NCI-H2196 (cell line): Measurements from ENCODE around the gene CDK6.

Experiments
- DNase-seq: peaks from one replicate; lab custom pipeline; 2025; ENCODE audit not compliant: unreplicated experiment; lab: John Stamatoyannopoulos, UW

Gene CDK6

GRCh38 chr7:92631067-92631849, 205.1 kb downstream of the CDK6 start:
- DNase-seq: no peak

DNA sequence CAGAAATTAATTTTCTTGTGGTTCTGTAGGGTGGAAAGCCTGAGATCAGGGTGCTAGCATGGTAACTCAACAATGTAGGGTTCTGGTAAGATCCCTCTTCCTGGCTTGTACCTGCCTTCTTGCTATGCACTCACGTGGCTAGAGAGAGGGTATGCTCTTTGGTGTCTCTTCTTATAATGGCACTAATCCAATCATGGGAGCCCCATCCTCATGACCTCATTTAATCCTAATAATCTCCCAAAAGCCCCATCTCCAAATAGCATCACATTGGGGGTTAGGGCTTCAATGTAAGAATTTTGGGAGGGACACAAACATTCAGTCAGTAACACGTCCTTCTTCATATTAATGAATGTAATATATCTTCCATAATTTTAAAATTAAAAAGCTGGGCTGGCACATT, 206.6 kb downstream of the CDK6 start:
- no peak for DNase-seq

DNA sequence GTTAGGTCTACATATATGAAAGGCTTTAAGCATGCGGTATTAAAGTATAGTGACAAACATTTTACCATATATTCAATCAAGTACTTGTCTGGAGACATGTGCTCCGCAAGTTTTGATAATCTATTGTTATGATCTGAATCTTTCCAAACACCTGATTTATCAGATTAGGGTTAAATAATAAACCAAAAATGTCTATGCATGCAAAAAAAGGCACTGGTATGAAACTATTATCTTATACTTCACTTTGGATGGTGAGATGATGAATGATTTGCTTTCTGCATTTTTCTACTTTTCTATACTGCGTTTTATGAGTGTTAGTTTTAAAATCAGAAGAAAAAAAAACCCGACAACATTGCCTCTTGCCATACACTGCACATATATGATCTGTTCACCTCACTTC, 208.4 kb downstream of the CDK6 start:
- no peak for DNase-seq

DNA sequence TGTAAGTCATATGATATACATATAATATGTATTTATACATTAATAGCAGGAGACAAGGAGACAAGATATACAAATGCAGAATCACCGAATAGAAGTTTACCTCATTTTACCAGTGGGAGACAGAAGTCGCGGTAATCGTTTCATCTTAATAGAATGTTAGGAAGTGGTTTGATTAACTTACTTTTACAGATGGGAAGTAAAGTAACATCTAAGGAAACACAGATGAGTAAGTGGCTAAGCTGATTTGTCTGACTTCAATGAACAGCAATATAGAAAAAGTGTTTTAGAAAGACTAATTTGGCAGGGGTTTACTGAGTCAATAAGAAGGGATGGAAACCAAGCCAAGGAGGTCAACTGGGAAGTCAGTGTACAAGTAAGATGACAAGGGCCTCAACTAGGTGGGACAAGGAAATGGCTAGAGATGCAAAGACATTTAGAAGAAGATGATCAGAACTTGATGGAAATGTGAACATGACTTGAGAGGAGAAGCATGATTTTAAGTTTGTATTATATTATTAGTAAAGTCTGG, 210.0 kb downstream of the CDK6 start:
- DNase-seq: no peak

DNA sequence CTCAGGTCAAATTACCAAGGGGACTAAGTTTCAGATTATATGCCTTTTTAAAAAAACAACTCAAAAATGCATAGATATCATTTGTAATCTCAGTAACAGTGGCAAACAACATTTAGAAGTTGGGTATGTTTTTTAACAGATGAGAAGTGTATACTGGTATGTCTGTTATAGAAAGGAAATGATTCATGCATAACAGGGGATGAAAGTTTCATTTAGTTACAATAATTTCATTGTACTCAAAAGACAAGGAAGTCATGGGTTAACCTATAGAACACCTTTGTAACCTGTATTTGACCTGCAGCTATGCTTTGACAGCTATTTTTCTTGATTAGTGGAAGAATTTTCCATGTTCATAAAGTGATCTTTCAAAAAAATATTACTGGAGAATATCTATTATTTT, 210.8 kb downstream of the CDK6 start:
- no peak for DNase-seq

DNA sequence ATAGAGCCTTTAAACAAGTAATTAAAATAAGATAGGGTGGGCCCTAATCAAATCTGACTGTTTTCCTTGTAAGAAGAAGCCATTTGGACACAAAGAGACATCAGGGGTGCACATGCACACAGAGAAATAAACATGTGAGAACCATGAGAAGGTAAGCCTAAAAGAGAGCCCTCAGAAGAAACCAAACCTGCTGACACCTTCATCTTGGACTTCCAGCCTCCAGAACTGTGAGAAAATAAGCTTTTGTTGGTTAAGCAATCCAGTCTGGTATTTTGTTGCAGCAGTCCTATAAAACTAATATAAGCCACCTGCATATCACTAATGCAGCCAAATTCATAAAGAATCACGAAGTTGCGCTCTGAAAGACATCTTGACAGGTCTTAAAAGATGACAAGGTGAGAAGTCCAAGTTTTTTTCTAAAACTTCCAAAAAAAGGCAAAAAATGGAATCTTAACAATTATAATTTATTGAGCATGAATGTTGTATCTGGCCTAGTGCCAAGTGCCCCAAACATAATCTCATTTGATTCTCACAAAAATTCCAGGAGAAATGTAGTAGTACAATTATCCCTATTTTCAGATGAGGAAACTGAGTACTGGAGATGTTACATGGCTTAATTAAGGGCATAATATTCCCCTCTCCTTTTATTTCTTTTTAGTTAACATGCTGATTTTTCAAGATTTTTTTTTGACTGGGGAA, 211.9 kb downstream of the CDK6 start:
- no peak for DNase-seq

DNA sequence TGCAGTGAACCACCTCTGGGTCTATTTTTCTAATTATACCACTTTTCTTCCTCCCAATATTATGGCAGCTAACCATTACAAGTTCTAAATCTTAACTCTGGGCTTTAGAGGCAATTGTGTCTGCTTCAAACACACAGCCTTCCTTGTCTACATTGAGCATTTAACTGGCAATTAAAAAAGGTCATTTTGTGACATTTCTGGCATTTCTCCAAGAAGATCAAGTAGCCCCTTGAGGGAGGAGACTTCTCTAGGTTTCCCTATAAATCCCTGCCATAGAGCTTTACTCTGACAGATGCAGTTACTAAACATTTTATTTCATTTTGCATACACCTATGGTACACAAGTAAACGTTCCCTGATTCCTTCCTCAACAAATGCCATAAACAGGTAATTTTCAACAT, 212.8 kb downstream of the CDK6 start:
- DNase-seq: no peak

DNA sequence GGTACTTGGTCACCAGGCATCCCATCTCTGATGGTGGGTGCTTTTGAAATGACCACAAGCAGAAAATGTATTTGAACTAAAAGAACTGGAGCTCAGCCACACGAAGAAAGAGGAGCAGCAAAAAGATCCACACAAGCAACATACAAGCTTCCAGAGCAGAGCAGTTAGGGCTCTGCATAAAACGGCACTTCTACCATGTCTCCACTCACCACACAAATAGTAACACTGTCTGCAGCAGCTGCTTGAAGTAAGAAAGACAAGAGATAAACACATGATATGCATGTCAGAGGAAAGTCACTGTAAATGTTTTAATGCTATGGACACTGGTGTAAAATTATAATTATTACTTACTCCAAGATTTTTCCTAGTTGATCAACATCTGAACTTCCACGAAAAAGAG, 213.7 kb downstream of the CDK6 start:
- DNase-seq: no peak

DNA sequence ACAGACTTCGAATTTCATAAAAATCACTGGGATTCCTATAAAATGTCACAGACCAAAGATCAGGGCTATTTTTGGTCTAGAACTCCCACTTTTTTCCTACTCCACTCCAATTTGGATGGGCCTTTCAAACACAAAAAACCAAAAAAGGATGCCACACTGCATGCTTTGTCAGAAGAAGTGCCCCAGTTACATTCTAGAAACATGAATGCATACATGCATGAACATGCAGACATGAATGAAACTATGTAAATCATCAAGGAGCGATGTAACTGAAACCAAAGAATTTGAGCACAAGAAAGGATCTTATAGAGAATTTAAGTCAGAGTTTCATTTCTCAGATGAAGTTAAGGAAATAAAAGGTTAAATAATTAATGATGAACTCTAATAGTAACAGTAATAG, 214.3 kb downstream of the CDK6 start:
- no peak for DNase-seq

DNA sequence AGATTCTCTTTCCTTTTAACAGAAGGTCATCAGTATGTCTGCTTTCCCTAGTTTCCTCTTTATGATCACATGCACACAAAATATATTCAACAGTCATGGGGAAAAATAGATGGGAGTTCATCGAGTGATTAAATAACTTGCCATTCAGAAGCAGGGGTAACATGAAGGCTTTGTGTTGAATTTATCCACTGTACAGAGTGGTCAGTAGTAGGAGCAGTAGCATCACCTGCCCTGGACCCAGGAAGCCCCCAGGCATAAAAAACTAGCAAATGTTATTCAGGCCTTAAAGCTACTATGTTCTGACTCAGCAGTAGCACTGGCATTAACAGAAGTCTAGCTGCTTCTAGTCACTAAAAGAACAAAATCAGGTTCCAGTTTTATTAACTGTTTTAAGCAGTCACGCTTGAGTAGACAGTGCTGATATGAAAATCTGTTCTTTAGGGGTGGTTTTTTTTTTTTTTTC, 214.8 kb downstream of the CDK6 start:
- DNase-seq: no peak

DNA sequence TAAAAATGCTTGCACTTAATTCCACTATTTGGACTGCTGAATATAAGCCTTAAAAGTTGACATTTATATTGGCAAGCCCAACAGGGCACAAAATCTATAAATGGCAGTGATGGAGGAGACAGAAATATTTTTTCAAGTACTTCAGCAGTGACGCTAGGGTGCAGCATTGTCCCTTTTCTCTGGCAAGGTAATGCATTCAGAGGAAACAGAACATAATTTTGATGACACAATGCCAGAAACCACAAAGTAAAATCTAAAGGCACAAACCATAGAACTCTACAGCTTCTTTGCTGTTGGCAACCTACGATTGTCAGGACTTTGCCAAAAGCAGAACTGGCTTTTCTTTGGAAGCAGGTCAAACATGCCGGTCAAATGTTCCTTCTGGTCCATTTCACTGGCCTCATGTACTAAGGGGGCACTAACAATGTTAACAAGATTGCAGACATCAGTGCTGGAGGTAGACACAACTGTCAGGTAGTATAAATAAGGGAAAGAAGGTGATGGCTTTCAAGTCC, 215.3 kb downstream of the CDK6 start:
- DNase-seq: peak; percentile 87

DNA sequence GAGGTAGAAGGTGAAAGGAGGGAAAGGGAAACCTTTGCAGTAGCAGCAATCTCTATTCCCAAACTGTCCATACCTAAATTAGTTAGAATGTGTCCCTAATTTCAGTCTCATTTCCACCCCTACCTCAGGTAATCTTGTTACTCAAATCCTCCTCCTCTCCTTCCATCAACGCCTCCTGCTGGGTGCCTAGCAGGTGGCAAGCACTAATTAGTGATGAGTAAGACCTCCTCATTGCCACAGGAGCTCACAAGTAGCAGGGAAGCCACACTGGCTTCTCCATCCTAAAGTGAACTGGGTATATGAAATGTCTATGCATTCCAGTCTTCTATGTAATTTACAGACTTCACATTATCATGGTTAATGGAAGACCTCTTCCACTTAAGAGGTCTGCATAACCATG, 220.5 kb downstream of the CDK6 start:
- no peak for DNase-seq

DNA sequence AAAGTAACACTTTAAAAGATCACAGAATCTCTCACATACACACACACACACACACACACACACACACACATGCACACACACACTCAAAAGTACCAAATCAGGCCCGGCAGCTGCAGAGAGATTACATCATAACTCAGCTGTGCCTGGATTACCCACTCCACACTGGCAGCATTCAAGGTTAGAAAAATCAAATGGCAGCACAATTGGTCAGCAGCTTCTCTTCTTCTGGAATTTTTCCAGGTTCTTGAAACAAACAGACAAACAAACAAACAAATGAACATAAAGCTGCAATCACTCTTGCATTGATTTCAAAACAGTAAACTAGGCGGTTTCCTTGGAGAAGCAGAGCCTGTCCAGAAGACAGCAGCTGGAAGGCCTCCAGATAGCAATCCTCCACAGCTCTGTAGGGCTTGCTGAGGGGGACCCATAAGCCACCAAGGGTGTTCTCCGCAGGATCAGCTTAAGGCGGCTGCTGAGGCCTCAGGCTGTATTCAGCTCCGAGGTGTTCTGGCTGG, 221.7 kb downstream of the CDK6 start:
- peak; percentile 48 for DNase-seq

DNA sequence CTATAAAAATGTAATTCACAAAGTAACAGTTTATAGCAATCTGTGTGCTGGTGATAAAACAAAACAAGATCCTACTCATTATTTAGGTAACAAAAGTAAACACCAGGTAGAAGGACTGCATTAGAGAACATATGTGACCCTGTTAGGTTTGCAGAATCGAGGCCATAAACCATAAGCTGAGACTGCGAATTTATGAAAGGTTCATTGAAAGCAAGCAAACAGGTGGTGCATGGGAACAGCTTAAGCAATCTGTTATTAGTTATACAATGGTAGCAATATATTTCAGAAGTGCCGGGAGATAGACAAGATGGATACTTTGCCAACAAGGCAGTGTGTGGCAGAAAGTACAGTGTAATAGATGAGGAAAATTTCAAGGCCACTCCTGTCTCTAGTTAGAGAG, 222.7 kb downstream of the CDK6 start:
- no peak for DNase-seq

GRCh38 chr7:92613214-92613613, 223.2 kb downstream of the CDK6 start:
- DNase-seq: no peak

- no peak for DNase-seq
Observed at GRCh38 chr7:92612501-92612900, 223.9 kb downstream of the CDK6 start.

DNA sequence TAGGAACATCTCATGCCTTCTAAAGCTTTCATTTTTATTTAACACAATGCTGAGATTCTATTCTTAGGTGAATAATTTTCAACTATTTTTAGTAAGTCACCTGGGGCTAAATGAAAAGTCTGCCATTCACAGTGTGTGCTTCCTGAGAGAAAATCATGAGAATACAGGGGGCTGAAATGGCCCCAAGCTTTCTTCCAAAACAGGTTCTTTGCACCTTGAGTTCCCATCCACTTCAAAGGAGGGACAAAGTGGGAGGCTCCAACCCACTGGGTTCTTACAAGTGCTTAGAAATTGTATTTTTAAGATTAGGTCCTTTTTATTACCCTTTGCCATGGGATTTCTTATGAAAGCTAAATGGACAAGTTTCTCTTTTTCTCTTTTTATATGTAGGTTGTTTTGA, 224.6 kb downstream of the CDK6 start:
- no peak for DNase-seq

GRCh38 chr7:92609921-92610518, 226.4 kb downstream of the CDK6 start:
- peak; percentile 21 for DNase-seq

- peak; percentile 74 for DNase-seq
Observed at GRCh38 chr7:92608380-92609322, 227.7 kb downstream of the CDK6 start.

DNA sequence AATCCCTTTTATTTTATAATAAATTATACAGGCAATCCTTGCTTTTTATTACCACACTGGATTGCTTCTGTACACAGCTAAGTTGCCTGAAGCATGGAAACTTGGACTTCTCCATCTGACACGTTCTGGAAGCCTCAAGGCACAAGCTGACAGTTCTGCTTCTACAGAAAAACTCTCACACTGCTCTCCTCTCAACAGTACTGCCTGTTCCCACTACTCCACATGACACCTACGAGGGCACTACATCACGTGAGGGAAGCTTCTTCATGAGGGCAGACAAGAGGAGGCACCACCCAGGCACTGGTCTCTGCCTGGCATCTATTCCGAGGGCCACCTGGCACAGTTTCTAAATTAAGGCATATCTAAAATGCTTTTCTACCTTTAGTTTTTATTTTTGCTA, 229.4 kb downstream of the CDK6 start:
- no peak for DNase-seq
